Spinal cord (tissue), 10 donors: ENCODE data around the gene GALNT15. TPM values are rescaled to one million over a fixed set of nuclear protein-coding genes. Genes with fewer than 3 reads are reported as not detected.

Source experiments
- DNase-seq, 6 donors: peaks; one replicate each; pipeline versions ENCODE4 v3.0.0 to v3.0.0-alpha.2; 2013 to 2015; ENCODE audit warnings: low spot score in 6 of 6, low read depth in 4 of 6
- H3K27ac ChIP-seq: one replicate; pipeline ENCODE4 v1.5.1; 2013; ENCODE audit warnings: low read depth, low read length, control low read depth
- H3K27me3 ChIP-seq: one replicate; pipeline ENCODE4 v1.6.1; 2013; ENCODE audit warnings: low read length; ENCODE audit not compliant: control insufficient read depth, insufficient read depth
- H3K36me3 ChIP-seq: one replicate; pipeline ENCODE4 v1.6.1; 2013; ENCODE audit warnings: low read length; ENCODE audit not compliant: control insufficient read depth, insufficient read depth
- H3K4me1 ChIP-seq: one replicate; pipeline ENCODE4 v1.6.1; 2013; ENCODE audit warnings: low read length; ENCODE audit not compliant: control insufficient read depth, insufficient read depth
- H3K4me3 ChIP-seq: one replicate; pipeline ENCODE4 v1.5.1; 2013; ENCODE audit warnings: low read depth, low read length, control low read depth
- H3K9me3 ChIP-seq: one replicate; pipeline ENCODE4 v1.6.1; 2013; ENCODE audit warnings: low read length; ENCODE audit not compliant: control insufficient read depth, insufficient read depth
- WGBS: methylation state at CpG from one replicate; pipeline ENCODE4 v1.1.5; 2013; ENCODE audit warnings: missing lambda C conversion rate; ENCODE audit not compliant: insufficient coverage; 5-methylcytosine and 5-hydroxymethylcytosine counted together
- long read RNA-seq, 4 donors: transcript quantifications; one replicate each; lab custom pipeline, GENCODE V29; 2026
- polyA plus RNA-seq, 2 donors: library from polyadenylated mRNA; unstranded; fragments of 120-200 nt; gene quantifications; one replicate each; pipeline ENCODE4 v1.2.1, GENCODE V29; 2013; ENCODE audit not compliant: insufficient read length in 2 of 2
- total RNA-seq, 2 donors: library from RNA; depleted of rRNA in 1 of 2; stranded (reverse); fragments of 120-200 nt in 1 of 2; fragments of >200 nt in 1 of 2; gene quantifications; one replicate each; pipeline versions ENCODE4 v1.2.3 to v1.2.4, GENCODE V29; 2013 to 2014
- donor health status: healthy.

GALNT15 gene, protein sequence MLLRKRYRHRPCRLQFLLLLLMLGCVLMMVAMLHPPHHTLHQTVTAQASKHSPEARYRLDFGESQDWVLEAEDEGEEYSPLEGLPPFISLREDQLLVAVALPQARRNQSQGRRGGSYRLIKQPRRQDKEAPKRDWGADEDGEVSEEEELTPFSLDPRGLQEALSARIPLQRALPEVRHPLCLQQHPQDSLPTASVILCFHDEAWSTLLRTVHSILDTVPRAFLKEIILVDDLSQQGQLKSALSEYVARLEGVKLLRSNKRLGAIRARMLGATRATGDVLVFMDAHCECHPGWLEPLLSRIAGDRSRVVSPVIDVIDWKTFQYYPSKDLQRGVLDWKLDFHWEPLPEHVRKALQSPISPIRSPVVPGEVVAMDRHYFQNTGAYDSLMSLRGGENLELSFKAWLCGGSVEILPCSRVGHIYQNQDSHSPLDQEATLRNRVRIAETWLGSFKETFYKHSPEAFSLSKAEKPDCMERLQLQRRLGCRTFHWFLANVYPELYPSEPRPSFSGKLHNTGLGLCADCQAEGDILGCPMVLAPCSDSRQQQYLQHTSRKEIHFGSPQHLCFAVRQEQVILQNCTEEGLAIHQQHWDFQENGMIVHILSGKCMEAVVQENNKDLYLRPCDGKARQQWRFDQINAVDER
- 10 to 100 TPM; 10.4 to 19.1 TPM for total RNA-seq
- polyA plus RNA-seq, result 1 to 10 TPM; 7.8 to 9.8 TPM
- long read RNA-seq, donor 1, full-length matches to known transcripts, result 2 of 2 reads
- long read RNA-seq, donor 1, partial matches to known transcripts, result 0 of 2 reads
- long read RNA-seq, donor 1, other reads (novel, unspliced or antisense), result 0 of 2 reads
- long read RNA-seq, donor 2, partial matches to known transcripts, result 0 of 23 reads
- long read RNA-seq, donor 2, other reads (novel, unspliced or antisense), result 23 of 23 reads
- long read RNA-seq, donor 3, result 0 reads
- long read RNA-seq, donor 4, result 0 reads

DNA sequence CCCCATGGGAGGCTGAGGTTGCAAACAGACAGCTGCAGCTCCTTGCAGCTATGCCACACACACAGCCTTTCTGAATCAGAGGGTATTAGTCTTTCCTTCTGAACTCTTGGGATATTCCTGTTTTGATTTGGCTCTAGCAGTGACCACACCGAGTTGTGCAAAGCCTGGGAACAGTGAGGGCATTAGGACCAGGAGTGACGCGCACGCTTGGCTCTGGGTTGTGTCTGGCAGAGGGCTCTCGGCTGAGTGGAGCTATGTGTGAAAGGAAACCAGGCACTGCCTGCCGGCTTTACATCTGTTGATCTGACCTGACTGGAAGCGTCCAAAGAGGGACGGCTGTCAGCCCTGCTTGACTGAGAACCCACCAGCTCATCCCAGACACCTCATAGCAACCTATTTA is at the start of gene GALNT15:
TSS of gene GALNT15 (plus strand) at position 292 of the 400 bp plus-strand sequence. CDS start 472 bp downstream, outside the sequence.
- 21% methylated on average over 8 of the region's 8 CpGs for WGBS
- peak within 1 kb of the TSS; percentile 13 for H3K4me3 ChIP-seq
- H3K4me1 ChIP-seq, result peaks cover 39% of the 10 kb centered on the region
- H3K27me3 ChIP-seq, result peaks cover 3% of the 10 kb centered on the region
- H3K9me3 ChIP-seq, result no peaks in the 10 kb centered on the region
- no peaks in the 10 kb centered on the region for H3K36me3 ChIP-seq
- peak within 1 kb of the TSS; percentile 42 for H3K27ac ChIP-seq
- DNase-seq, result peak; percentile 35 to 91 (median 64)

DNA sequence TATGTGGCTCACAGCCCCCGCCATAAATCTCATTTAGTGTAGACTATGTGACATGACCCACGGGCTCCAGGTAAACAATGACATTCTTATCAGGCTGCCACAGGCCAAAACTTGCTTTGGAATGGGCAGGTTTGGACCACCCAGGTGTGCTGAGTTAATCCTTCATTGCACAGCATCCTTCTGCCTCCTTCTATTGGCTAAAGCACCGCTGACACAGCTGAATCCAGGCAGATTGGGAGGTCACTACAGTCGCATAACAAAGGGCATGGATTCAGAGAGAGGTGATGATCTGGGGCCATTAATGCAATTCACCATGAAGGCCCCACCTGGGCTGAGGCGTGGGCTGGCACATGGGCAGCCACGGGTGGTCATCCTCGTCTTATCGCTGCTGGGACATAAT is 47.8 kb upstream of the GALNT15 start:
- Histone ChIP-seq H3K36me3 (no peaks in the 10 kb centered on the region), H3K4me3 (no peak overlapping the region), H3K27me3 (no peaks in the 10 kb centered on the region), H3K27ac (no peak overlapping the region), H3K9me3 (no peaks in the 10 kb centered on the region), H3K4me1 (peaks cover 9% of the 10 kb centered on the region)
- no peak for DNase-seq
- 98% methylated on average over 8 of the region's 8 CpGs for WGBS

DNA sequence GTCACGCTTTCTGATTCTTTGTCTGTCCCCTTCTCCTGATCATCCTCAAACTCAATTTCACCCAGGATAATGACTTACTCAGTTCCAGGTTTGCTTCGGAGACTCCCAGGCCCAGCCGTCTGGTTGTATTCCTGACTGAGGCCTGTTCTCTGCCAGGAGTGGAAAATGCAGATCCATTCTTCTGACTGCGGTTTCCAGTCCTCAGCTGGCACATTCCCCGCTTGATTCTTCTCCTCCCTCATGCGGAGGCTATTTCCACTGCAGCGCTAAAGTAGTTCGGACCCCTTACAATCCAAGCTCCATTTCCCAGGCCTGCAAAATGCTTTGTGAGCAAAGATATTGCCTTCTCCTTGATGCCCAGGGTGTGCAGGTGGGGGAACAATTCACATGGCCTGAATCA is 47.2 kb upstream of the GALNT15 start:
- no peaks in the 10 kb centered on the region for H3K27me3 ChIP-seq
- DNase-seq, result no peak
- no peaks in the 10 kb centered on the region for H3K36me3 ChIP-seq
- no peak overlapping the region for H3K4me3 ChIP-seq
- 96% methylated on average over 8 of the region's 8 CpGs for WGBS
- no peaks in the 10 kb centered on the region for H3K9me3 ChIP-seq
- H3K27ac ChIP-seq, result no peak overlapping the region
- peaks cover 12% of the 10 kb centered on the region for H3K4me1 ChIP-seq

DNA sequence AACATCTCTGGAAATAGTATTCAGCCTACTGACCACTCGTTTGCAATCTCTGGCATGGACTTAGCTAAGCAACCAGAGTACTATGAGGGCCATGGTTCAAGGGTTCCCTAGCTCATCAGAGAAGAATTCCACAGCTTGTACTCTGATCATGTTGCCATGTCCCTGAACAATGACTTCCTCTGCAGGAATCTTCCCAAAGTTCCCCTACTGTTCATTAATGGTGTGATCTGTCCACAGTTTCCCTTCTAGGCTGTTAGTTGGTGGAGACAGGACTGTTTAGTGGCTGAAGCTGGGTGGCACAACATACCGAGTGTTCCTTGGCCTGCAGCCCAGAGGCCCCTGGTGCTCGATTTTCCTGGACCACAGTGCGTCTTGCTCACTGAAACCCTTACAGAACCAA is 44.4 kb upstream of the GALNT15 start:
- peak in 2 of 6 donors; percentile 36 to 76 for DNase-seq
- 10% methylated on average over 3 of the region's 4 CpGs for WGBS
- Histone ChIP-seq H3K27me3 (no peaks in the 10 kb centered on the region), H3K4me3 (no peak overlapping the region), H3K4me1 (peaks cover 17% of the 10 kb centered on the region), H3K36me3 (no peaks in the 10 kb centered on the region), H3K9me3 (no peaks in the 10 kb centered on the region), H3K27ac (peak overlapping the region; percentile 11)

DNA sequence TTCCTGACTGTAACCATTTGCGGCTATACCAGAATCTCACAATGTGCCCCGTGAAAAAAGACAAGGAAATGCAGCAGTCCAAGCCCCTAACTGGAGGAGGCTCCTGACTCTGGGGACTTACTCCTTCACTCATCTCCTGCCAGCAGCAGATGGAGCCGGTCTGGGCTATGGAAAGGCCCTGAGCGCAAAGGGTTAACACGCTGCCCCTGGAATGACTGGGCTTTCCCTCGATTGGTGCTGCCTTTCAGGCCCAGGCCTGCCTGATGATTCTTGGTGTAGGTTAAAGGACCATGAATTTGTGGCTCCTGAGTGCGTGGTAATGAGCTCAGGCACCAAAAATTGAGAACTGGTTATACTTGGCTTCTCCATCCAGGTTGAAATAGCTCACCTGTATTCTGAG is 42.3 kb upstream of the GALNT15 start:
- 81% methylated on average over 6 of the region's 7 CpGs for WGBS
- Histone ChIP-seq H3K4me1 (peaks cover 17% of the 10 kb centered on the region), H3K36me3 (no peaks in the 10 kb centered on the region), H3K27ac (peak overlapping the region; percentile 29), H3K27me3 (no peaks in the 10 kb centered on the region), H3K4me3 (no peak overlapping the region), H3K9me3 (no peaks in the 10 kb centered on the region)
- no peak for DNase-seq

DNA sequence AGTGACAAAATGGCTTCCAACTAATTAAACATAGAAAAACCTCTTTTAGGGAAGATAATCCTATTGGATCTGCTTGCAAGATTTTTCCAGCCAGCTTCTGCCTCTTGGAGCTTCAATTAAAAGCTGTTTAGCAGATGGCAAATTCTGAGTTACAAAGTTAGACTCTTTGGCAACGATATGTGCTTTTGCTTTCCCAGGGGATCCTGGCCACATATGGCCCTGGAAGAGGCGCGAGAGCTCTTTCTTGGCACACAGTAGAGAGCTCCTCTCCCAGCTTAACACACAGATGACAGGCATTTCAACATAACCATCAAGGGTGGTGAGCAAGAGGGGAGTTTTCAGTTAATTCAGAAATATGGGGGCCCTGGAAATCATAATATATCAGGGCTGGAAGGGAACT is 41.6 kb upstream of the GALNT15 start:
- Histone ChIP-seq H3K9me3 (no peaks in the 10 kb centered on the region), H3K4me3 (no peak overlapping the region), H3K36me3 (no peaks in the 10 kb centered on the region), H3K4me1 (peaks cover 17% of the 10 kb centered on the region), H3K27ac (peak overlapping the region; percentile 43), H3K27me3 (no peaks in the 10 kb centered on the region)
- 44% methylated on average over 1 of the region's 3 CpGs for WGBS
- DNase-seq, result peak in 2 of 6 donors; percentile 87 to 96

DNA sequence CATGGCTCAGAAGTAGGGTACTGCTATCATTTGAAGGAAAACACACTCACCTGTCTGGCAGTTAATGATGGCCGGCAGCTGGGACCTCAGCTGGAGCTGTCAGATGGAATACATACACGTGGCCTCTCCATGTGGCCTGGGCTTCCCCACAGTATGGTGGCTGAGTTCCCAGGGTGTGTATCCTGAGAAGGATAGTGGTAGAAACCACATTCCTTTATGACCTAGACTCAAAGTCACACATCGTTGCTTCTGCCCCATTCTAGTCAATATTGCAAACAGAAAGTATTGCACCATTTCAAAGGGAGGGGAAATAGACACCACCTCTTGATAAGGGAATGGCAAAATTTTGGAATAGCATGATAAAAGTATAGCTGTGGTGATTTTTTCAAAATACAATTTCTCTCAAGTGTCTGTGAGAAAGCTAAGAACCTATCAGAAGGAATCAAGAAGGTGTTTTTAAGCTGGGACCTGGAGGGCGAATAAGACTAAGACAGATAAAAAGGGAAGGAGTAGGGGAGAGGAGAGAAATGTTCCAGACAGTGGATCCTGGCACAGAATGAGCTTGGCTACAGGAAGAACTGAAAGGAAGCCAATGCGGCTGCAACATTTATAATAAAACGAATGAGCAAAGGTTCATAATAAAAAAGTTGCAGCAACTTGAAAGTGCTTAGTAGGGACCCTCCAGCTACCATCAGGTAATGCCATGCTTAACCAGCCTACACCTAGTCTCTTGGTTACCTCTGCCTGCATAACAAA is 40.1 kb upstream of the GALNT15 start:
- Histone ChIP-seq H3K4me1 (peaks cover 10% of the 10 kb centered on the region), H3K9me3 (no peaks in the 10 kb centered on the region), H3K27ac (no peak overlapping the region), H3K36me3 (no peaks in the 10 kb centered on the region), H3K4me3 (no peak overlapping the region), H3K27me3 (no peaks in the 10 kb centered on the region)
- peak in 1 of 6 donors; percentile 51 for DNase-seq
- WGBS, result 80% methylated on average over 2 of the region's 6 CpGs

DNA sequence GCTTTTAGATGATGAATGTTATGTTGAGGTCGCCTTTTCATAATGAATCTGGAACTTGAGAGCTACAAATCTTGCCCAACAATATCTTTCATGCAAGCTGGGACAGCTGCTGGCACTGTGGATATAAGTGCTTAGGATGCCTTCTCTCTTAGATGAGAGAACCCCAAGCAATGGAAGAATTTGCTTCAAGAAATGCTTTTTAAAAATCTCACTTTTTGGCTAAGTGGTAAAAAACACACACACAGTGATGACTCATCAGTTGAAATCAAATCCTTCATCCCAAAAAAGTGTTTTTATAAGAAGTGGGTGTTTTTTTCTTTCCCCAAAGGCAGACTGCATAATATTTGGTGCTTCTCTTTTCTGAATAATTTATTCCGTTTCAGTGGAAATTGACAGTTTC is 38.4 kb upstream of the GALNT15 start:
- WGBS, result 83% methylated on average over 1 of the region's 2 CpGs
- Histone ChIP-seq H3K36me3 (no peaks in the 10 kb centered on the region), H3K4me1 (peaks cover 10% of the 10 kb centered on the region), H3K9me3 (no peaks in the 10 kb centered on the region), H3K27ac (no peak overlapping the region), H3K4me3 (no peak overlapping the region), H3K27me3 (no peaks in the 10 kb centered on the region)
- DNase-seq, result peak in 1 of 6 donors; percentile 41

DNA sequence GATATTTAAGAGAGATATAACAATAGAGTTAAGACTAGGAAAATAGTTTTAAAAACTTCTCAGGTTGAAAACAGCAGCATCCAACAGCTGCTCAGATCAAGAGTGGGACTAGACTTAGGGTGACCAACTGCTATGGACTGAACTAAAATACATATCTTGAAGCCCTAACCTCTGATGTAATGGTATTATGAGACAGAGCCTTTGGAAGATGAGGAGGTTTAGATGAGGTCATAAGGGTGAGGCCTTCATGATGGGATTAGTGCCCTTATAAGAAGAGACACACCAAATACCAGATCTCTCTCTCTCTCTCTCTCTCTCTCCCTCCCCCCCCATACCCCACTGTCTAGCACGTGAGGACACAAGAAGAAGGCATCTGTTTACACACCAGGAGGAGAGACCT is 37.4 kb upstream of the GALNT15 start:
- Histone ChIP-seq H3K9me3 (no peaks in the 10 kb centered on the region), H3K27me3 (no peaks in the 10 kb centered on the region), H3K27ac (no peak overlapping the region), H3K4me1 (peaks cover 9% of the 10 kb centered on the region), H3K4me3 (no peak overlapping the region), H3K36me3 (no peaks in the 10 kb centered on the region)
- DNase-seq, result no peak
- WGBS, result no CpG with 5 or more reads among the region's 1 CpG
